GM18517 (cell line): Measurements from ENCODE around the gene DFFA.
"Not testable (repeated sequence)": the region's sequence is repeated elsewhere in the genome, so short reads cannot be mapped to it uniquely, and the experiment has no call there.

Source experiments
- ATAC-seq: cut with Tn5 transposase; IDR thresholded peaks from one replicate; pipeline ENCODE4 v1.9.1; 2021; ENCODE audit warnings: mild to moderate bottlenecking, moderate library complexity; ENCODE audit not compliant: unreplicated experiment

Gene DFFA

GRCh38 chr1:10471411-10472219 lies 714 bp downstream of the DFFA start:
- no peak for ATAC-seq

- no peak for ATAC-seq
Observed at GRCh38 chr1:10470043-10470442, 2.3 kb downstream of the DFFA start.

- ATAC-seq, result no peak
Observed at GRCh38 chr1:10467078-10467477, 5.3 kb downstream of the DFFA start.

GRCh38 chr1:10459184-10459583 lies 13.1 kb downstream of the DFFA start:
- no peak for ATAC-seq

GRCh38 chr1:10457875-10458274 lies 14.5 kb downstream of the DFFA start:
- no peak for ATAC-seq

- ATAC-seq, result not testable (repeated sequence)
Observed at GRCh38 chr1:10457462-10457861, 14.9 kb downstream of the DFFA start.

- ATAC-seq, result no peak
Observed at GRCh38 chr1:10456661-10457060, 15.7 kb downstream of the DFFA start.

GRCh38 chr1:10456048-10456447 lies 16.3 kb downstream of the DFFA start:
- no peak for ATAC-seq

GRCh38 chr1:10451287-10451686 lies 21.0 kb downstream of the DFFA start:
- ATAC-seq, result no peak

- ATAC-seq, result no peak
Observed at GRCh38 chr1:10450836-10451235, 21.5 kb downstream of the DFFA start.

- ATAC-seq, result no peak
Observed at GRCh38 chr1:10450156-10450814, 22.0 kb downstream of the DFFA start.

GRCh38 chr1:10449751-10450150 lies 22.6 kb downstream of the DFFA start, which contains the start of gene CORT:
TSS of gene CORT (plus strand) at chr1:10450031. CDS start at chr1:10450224, 193 bp downstream.
- ATAC-seq, result no peak

- ATAC-seq, result no peak
Observed at GRCh38 chr1:10446790-10447422, 25.4 kb downstream of the DFFA start.

GRCh38 chr1:10444795-10445397 lies 27.4 kb downstream of the DFFA start:
- no peak for ATAC-seq

GRCh38 chr1:10444248-10444647 lies 28.1 kb downstream of the DFFA start:
- ATAC-seq, result no peak

GRCh38 chr1:10440794-10441193 lies 31.5 kb downstream of the DFFA start:
- ATAC-seq, result no peak

- no peak for ATAC-seq
Observed at GRCh38 chr1:10440305-10440704, 32.0 kb downstream of the DFFA start.

GRCh38 chr1:10438677-10439163 lies 33.6 kb downstream of the DFFA start:
- ATAC-seq, result no peak

- no peak for ATAC-seq
Observed at GRCh38 chr1:10437052-10437451, 35.3 kb downstream of the DFFA start.

GRCh38 chr1:10434590-10434989 lies 37.7 kb downstream of the DFFA start:
- ATAC-seq, result no peak

GRCh38 chr1:10433790-10434189 lies 38.5 kb downstream of the DFFA start:
- no peak for ATAC-seq
